Measurements from ENCODE around the gene ZNF83.
"Not testable (repeated sequence)": the region's sequence is repeated elsewhere in the genome, so short reads cannot be mapped to it uniquely, and the experiment has no call there.

The ZNF83 gene

GRCh38 chr19:52637718-52638585 is at the start of gene ZNF83:
ZNF83 (minus strand) TSS chr19:52638355.
- no peaks in the 10 kb centered on the region for H3K9me3 ChIP-seq (replicated peaks; ENCODE audit: insufficient read depth, low read length)
- H3K4me3 ChIP-seq (ENCODE audit: low read length), result peak within 1 kb of the TSS; percentile 50; the same call in 1 of the 2 replicates
- H3K4me1 ChIP-seq (ENCODE audit: low read length), result no peaks in the 10 kb centered on the region
- DNase-seq, result peak; percentile 68
- H3K27me3 ChIP-seq (replicated peaks; ENCODE audit: insufficient read depth, low read length), result no peaks in the 10 kb centered on the region
- TF ChIP-seq EZH2phosphoT487 (IDR thresholded peaks at IDR 0.05; ENCODE audit: low read length) (no peak), CTCF (IDR thresholded peaks at IDR 0.05; ENCODE audit: low read length) (no peak), EZH2 (optimal IDR thresholded peaks at IDR 0.05; ENCODE audit: low read depth, low read length) (no peak)
- H4K20me1 ChIP-seq (ENCODE audit: insufficient read depth, low read length), result no peaks in the 10 kb centered on the region
- no peak within 1 kb of the TSS for H3K9ac ChIP-seq (ENCODE audit: low read length)
- H3K9me2 ChIP-seq (replicated peaks; ENCODE audit: insufficient read depth, low read length), result no peaks in the 10 kb centered on the region
- H3F3A ChIP-seq (ENCODE audit: insufficient read depth, low read length), result no peaks in the 10 kb centered on the region
- no peak within 1 kb of the TSS for H3K27ac ChIP-seq (ENCODE audit: low read length)
- H3K36me3 ChIP-seq (replicated peaks; ENCODE audit: insufficient read depth, low read length), result no peaks in the 10 kb centered on the region
- peak within 1 kb of the TSS; percentile 21; the same call in 1 of the 2 replicates for H3K4me2 ChIP-seq (ENCODE audit: low read depth, low read length)
- no peaks in the 10 kb centered on the region for H3K79me2 ChIP-seq (ENCODE audit: low read length)
- no peak within 1 kb of the TSS for H2AFZ ChIP-seq (ENCODE audit: low read length)

GRCh38 chr19:52687684-52688083 is 49.5 kb upstream of the ZNF83 start:
- no peak for DNase-seq
- TF ChIP-seq EZH2phosphoT487 (IDR thresholded peaks at IDR 0.05; ENCODE audit: low read length), result no peak
- no peak for TF ChIP-seq EZH2 (optimal IDR thresholded peaks at IDR 0.05; ENCODE audit: low read depth, low read length)
- H3K79me2 ChIP-seq (ENCODE audit: low read length), result no peaks in the 10 kb centered on the region

GRCh38 chr19:52685811-52686210 is 47.7 kb upstream of the ZNF83 start:
- Histone ChIP-seq H3K27me3 (replicated peaks; ENCODE audit: insufficient read depth, low read length) (no peaks in the 10 kb centered on the region), H3K36me3 (replicated peaks; ENCODE audit: insufficient read depth, low read length) (no peaks in the 10 kb centered on the region), H3K79me2 (ENCODE audit: low read length) (no peaks in the 10 kb centered on the region), H3K9me2 (replicated peaks; ENCODE audit: insufficient read depth, low read length) (no peaks in the 10 kb centered on the region), H4K20me1 (ENCODE audit: insufficient read depth, low read length) (no peaks in the 10 kb centered on the region), H3K9me3 (replicated peaks; ENCODE audit: insufficient read depth, low read length) (no peaks in the 10 kb centered on the region), H3F3A (ENCODE audit: insufficient read depth, low read length) (no peaks in the 10 kb centered on the region), H2AFZ (ENCODE audit: low read length) (no peak overlapping the region), H3K4me2 (ENCODE audit: low read depth, low read length) (no peak overlapping the region), H3K4me3 (ENCODE audit: low read length) (no peak overlapping the region), H3K4me1 (ENCODE audit: low read length) (no peaks in the 10 kb centered on the region), H3K27ac (ENCODE audit: low read length) (no peak overlapping the region), H3K9ac (ENCODE audit: low read length) (no peak overlapping the region)
- TF ChIP-seq EZH2 (optimal IDR thresholded peaks at IDR 0.05; ENCODE audit: low read depth, low read length) (no peak), CTCF (IDR thresholded peaks at IDR 0.05; ENCODE audit: low read length) (no peak), EZH2phosphoT487 (IDR thresholded peaks at IDR 0.05; ENCODE audit: low read length) (no peak)
- DNase-seq, result no peak

More at GRCh38 chr19:52687684-52688083, 49.5 kb upstream of the ZNF83 start:
- Histone ChIP-seq H2AFZ (ENCODE audit: low read length) (no peak overlapping the region), H3K9me3 (replicated peaks; ENCODE audit: insufficient read depth, low read length) (no peaks in the 10 kb centered on the region), H3K4me3 (ENCODE audit: low read length) (no peak overlapping the region), H3K27ac (ENCODE audit: low read length) (no peak overlapping the region), H3K27me3 (replicated peaks; ENCODE audit: insufficient read depth, low read length) (no peaks in the 10 kb centered on the region), H3K9ac (ENCODE audit: low read length) (no peak overlapping the region), H3K9me2 (replicated peaks; ENCODE audit: insufficient read depth, low read length) (no peaks in the 10 kb centered on the region), H4K20me1 (ENCODE audit: insufficient read depth, low read length) (no peaks in the 10 kb centered on the region), H3F3A (ENCODE audit: insufficient read depth, low read length) (no peaks in the 10 kb centered on the region), H3K4me2 (ENCODE audit: low read depth, low read length) (no peak overlapping the region), H3K36me3 (replicated peaks; ENCODE audit: insufficient read depth, low read length) (no peaks in the 10 kb centered on the region), H3K4me1 (ENCODE audit: low read length) (no peaks in the 10 kb centered on the region)

GRCh38 chr19:52681216-52681615 is 43.1 kb upstream of the ZNF83 start:
- not testable (repeated sequence) for H3K9me3 ChIP-seq (replicated peaks; ENCODE audit: insufficient read depth, low read length); H3K27ac ChIP-seq (ENCODE audit: low read length); H4K20me1 ChIP-seq (ENCODE audit: insufficient read depth, low read length)

More at GRCh38 chr19:52681216-52681615, 43.1 kb upstream of the ZNF83 start:
- H3K9me2 ChIP-seq (replicated peaks; ENCODE audit: insufficient read depth, low read length); H3K36me3 ChIP-seq (replicated peaks; ENCODE audit: insufficient read depth, low read length); H3K4me1 ChIP-seq (ENCODE audit: low read length); H3K9ac ChIP-seq (ENCODE audit: low read length); DNase-seq; H3K27me3 ChIP-seq (replicated peaks; ENCODE audit: insufficient read depth, low read length); H3K79me2 ChIP-seq (ENCODE audit: low read length); H3K4me2 ChIP-seq (ENCODE audit: low read depth, low read length); H3F3A ChIP-seq (ENCODE audit: insufficient read depth, low read length); H3K4me3 ChIP-seq (ENCODE audit: low read length); H2AFZ ChIP-seq (ENCODE audit: low read length): not testable (repeated sequence)
